NCI-H1436 (cell line): ENCODE data around the gene MBIP.
"Not testable (repeated sequence)": the region's sequence is repeated elsewhere in the genome, so short reads cannot be mapped to it uniquely, and the experiment has no call there.

ENCODE experiments used
- DNase-seq: peaks from one replicate; lab custom pipeline; 2025; lab: John Stamatoyannopoulos, UW

MBIP gene, protein sequence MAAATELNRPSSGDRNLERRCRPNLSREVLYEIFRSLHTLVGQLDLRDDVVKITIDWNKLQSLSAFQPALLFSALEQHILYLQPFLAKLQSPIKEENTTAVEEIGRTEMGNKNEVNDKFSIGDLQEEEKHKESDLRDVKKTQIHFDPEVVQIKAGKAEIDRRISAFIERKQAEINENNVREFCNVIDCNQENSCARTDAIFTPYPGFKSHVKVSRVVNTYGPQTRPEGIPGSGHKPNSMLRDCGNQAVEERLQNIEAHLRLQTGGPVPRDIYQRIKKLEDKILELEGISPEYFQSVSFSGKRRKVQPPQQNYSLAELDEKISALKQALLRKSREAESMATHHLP

DNA sequence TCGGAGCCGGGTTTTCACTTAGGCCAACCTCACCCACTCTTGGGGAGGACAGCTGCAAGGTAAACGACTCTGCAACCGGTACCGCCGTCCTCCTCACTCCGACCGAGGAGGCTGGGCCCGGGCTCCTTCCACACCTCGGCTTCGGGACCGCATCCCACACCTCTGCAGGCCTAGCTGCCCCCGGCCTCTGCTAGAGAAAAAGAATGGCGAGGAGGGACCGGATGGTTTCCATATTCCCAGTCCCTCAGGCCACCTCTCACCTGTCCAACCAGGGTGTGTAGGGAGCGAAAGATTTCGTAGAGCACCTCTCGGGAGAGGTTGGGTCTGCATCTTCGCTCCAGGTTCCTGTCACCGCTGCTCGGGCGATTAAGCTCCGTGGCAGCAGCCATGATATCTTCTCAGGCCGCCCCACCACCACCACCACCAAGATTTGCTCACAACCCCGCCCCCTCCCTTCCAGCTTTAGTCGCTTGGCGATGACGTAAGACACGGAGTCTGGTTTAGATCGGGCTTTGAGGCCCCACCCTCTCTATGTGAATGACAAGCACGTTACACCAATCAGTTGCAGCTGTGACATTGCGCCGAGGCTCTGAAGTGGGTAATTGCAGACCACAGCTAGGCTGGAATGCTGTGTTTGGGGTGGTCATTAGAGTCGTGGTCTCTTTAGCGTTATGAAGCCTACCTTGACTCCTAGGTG is at the start of gene MBIP:
Gene MBIP (minus strand): TSS at position 438 of the 697 bp plus-strand sequence. CDS start 49 bp downstream, at position 389.
- DNase-seq: peak; percentile 98

DNA sequence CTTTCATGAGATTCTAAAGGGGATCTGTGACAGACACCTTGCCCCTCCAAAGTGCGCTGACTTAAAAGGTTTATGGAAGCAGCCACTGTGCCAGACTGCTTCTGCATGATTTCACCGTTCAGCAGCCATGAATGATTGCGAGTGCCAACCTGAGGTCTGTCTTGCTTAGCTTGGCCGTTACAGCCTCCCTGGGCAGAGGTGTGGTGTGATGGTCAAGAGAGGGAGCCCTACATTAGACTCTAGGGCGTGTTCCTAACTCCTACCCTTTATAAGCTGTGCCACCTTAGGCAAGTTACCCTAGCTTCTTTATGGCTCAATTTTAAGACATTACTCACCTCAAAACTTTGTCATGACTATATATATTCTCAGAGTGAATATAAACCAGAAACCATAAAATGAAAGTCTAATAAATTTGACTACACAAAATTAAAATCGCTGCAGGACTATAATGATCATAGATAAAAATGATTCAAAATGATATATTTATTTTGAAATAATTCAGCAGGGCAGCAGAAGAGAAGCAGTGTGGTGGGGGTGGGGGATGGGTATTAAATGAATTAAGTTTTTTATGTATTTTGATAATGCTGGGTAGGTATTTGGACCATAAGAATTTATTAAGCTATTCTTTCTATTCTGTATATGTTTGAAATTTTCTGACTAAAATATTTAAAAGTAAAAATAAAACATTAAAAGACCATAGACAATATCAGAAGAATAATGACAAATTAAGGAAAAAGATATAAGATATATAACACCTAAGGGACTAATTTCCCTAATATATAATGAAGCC is 47.7 kb upstream of the MBIP start:
- DNase-seq: no peak

DNA sequence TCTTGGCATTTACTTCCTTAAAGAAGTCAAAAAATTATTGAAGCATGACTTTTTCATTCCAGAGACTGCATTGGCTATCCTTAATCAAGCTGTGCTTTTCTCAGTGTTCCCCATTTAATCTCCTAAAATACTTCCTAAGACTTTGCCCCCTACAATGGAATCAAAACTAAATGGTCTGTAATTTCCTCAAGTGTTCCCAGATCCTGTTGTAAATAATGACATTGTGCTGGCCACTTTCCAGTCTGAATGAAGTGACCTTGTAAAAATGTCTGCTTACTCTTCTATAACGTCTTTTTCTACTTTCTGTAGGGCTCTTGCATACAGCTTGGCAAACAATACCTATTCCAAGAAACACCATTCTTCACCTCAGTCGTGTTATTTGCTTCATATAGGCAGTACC is 45.3 kb upstream of the MBIP start:
- no peak for DNase-seq

DNA sequence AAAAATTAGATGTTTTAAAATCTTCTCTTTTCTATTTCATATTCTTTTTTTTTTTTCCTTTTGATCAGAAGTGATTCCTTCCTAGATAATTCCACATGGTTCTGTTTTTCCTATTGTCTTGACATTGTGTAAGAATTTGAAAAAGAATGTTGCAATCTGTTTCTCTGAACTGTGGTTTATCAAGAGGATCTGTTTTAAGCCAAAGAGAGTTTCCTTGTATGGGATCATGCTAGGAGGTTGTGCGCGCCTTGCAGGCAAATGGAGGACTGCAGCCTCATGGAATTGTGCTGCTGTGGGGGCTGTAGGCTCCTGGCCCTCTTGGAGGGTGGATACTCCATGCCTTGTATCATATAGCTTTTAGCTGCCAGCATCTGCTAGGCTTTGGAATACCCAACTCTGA is 43.3 kb upstream of the MBIP start:
- DNase-seq: no peak

DNA sequence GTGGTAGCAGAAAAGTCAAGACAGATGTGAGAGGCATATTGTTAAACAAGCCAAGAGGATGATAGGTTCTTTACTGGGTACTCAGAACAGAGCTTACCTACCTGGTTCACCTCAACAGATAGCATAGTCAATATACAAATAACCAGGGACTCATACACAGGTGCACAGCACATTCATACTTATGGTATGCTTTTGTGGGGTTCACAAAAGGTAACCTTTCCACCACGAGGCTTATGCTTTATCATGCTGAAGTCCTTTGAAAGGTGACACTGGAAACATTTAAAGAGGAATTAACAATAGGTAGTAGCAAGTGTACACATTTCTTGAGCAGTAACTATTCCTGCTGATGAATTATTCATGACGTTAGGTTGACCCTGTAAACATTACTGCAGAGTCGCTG is 42.2 kb upstream of the MBIP start:
- no peak for DNase-seq

DNA sequence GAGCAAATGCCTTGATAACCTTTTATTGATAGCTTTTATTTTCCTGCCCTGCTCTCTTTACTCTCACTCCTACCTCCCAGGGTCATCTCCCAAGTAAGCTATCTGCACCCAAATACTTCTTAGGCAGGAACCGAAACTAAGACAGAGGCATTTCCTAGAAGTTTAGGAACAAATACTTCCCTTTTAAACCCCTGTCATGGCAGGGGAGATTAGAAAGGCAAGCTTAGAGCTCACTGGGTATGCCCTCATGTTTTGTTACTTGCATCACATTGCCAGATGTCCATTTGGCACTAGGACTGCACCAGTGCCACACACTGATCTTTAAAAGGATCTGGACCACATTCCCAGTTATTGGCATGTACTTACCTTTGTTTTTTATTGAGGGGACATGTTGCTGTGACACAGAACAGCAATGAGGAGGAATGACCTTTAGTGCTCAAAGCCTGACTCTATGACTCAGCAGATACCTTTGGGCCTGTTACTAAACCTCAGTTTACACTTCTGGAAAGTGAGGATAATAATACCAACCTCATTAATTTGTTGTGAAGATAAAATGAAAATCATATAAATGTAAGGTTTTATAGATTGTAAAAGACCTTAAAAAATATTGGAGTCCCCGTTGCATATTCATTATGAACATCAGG is 40.9 kb upstream of the MBIP start:
- no peak for DNase-seq

DNA sequence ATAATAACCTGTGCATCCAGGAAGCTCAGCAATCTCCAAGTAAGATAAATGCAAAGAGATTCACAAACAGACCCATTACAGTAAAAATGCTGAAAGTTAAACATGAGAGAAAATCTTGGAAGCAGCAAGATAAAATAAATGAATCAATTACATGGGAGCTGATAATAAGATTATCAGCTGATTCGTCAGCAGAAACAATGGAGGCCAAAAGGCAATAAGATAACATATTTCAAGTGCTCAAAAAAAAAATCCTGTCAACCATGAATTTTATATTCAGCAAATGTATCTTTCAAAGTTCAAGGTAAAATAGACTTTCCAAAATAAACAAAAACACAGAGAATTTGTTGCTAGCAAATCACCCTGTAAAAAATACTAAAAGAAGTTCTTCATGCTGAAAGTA is 36.4 kb upstream of the MBIP start:
- no peak for DNase-seq

DNA sequence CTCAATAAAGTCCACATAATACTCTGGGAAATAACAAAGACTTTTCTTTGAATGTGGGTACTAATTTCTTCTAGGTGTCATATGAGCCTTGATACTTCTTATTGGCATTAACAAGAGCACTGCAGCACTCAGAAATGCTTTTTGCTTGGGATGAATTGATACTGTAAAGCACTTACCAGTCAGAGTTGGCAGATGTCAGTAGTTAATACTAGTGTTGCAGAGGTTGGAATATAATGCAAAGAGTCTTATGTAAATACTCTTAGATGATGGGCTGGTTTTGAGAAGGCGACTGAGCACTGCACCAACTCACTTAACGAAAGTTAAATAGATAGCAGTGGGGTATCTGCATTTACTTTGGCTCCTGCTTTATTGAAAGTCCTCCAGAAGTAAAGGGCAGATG is 25.6 kb upstream of the MBIP start:
- peak; percentile 79 for DNase-seq

DNA sequence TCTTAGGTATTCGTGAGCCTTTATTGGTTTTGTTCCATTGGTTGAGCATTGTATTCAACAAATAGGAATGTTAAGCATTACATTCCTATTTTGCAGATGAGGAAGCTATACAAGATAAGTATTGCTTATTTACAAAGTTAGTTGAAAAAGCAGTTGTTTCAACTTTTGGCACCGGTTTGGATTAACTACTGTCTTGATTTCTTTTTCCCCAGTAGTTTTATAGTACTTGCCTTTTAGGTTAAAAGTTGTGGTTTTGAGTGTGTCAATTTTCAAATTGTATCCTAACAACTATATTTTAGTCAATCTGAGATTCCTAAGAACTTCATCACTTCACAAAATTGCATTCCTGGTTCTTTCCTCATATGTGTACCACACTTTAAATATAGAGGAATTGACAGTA is 23.8 kb upstream of the MBIP start:
- DNase-seq: no peak

DNA sequence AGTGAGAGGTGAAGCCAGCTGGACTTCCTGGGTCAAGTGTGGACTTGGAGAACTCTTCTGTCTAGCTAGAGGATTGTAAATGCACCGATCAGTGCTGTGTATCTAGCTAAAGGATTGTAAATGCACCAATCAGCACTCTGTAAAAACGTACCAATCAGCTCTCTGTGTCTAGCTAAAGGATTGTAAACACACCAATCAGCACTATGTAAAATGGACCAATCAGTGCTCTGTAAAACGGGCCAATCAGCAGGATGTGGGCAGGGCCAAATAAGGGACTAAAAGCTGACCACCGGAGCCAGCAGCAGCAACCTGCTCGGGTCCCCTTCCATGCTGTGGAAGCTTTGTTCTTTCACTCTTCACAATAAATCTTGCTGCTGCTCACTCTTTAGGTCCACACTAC is 21.4 kb upstream of the MBIP start:
- DNase-seq: not testable (repeated sequence)

DNA sequence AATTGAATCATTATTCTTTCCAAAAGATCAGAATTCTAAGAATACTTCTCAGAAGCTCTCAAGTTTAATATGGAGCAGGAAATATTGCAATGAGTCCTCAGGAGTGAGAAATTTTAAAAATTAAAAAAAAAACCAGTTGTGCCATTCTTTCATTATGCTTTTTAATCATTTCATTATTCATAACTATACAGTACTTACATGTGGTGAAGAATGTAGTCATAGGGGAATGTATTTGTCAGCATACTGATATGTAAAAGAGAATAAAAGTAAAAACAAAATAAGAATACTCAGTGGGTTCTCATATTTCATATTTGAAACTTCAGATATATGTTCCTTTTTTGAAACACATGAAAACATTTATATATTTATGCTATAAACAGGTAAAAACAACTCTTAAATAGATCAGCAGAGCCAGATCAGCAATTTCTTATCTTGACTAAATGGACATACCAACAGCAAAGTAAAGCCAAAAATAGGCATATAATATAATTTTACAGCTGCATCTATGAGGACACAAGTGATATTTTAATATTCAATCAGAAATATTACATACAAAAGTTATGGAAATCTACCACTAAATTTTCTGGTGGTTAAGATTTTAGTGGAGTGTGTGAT is 19.9 kb upstream of the MBIP start:
- no peak for DNase-seq

DNA sequence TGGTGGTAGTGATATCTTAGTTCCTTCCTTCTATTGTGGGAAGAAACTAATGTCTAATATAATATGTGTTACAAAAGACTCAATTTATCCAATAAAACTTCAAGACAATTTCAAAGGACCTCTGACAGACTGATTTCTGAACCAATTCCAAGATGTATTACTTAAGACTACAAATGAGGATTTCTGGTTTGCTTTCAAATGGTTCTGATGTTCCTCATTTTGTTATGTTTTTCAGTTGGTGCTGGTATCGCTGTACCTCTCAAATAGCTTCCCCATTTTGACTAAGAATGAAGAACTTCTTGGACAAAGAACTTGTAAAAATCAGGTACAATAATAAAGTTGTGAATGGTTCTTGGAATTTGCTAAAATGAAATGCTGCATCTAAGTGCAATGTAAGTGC is 19.4 kb upstream of the MBIP start:
- DNase-seq: no peak

DNA sequence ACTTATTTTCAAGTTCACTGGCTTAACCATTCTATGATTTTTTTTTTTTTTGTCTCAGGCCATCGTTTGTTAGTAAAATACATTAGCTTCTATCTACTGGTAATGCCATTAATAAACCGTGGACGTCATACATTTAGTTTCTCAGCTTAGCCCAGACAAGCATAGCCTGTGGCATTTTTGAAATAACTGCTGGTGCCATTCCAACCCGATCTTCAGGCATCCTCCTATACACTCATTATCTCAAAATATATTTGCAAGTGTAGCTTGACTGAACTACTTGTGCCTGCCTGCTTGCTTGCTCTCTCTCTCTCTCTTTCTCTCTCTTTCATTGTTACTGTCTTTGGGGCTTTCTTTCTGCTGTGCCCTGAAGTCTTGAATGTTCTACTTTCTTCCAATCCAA is 12.7 kb upstream of the MBIP start:
- no peak for DNase-seq

DNA sequence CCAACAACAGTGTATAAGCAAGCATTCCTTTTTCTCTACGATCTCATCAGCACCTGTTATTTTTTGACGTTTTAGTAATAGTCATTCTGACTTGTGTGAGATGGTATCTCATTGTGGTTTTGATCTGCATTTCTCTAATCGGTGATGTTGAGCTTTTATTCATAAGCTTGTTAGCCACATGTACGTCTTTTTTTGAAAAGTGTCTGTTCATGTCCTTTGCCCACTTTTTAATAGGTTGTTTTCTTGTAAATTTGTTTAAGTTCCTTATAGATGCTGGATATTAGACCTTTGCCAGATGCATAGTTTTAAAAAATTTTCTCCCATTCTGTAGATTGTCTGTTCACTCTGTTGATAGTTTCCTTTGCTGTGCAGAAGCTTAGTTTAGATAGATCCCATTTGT is 7.1 kb upstream of the MBIP start:
- not testable (repeated sequence) for DNase-seq

DNA sequence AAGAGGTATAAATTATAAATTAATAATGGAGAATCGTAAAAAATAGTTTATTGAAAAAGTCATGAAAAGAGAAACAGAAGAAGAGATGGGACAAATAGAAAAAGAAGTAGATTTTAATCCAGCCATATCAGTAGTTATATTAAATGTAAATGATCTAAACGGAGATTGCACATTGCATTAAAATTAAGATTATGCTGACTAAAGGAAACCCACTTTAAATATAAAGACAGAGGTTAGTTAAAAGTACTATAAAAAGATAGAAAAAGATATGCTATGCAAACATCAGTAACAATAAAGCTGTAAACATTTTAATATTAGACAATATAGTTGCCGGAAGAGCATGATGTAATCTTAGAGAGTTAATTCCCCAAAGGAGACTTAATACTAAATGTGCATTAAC is 5.4 kb upstream of the MBIP start:
- DNase-seq: no peak

DNA sequence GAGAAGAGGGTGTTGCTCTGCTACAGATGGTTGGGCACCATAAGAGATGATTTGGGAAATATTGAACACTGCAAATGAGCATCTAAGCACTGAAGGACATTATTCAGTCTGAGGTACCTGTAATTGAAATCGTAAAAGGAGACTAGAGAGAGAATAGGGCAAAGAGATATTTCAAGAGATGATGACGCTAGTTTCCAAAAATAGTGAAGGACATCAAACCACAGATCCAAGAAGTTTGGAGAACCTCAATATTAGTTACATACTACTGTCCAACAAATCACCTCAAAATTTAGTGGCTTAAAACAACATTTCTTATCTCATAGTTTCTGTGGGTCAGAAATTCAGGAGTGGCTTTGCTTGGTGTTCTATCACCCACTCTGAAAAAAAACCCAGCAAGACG is 4.5 kb upstream of the MBIP start:
- no peak for DNase-seq

DNA sequence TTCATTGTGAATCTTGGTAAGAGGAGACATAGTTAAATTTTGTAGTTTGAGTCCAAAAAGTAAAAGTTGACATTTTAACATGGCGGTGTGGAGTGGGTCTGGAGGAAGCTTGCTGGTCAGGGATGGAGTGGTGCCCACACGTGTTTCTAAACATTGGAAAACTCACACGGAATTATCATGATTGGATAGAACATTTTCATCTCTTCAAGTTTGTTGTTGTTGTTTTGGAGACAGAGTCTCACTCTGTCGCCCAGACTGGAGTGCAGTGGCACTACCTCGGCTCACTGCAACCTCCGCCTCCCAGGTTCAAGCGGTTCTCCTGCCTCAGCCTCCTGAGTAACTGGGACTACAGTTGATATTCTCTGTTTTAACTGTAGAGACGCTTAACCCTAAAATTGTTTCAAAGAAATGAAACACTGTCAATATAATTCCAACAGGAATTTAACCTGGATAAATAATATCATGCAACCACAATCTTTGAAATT is 502 bp upstream of the MBIP start:
- no peak for DNase-seq

DNA sequence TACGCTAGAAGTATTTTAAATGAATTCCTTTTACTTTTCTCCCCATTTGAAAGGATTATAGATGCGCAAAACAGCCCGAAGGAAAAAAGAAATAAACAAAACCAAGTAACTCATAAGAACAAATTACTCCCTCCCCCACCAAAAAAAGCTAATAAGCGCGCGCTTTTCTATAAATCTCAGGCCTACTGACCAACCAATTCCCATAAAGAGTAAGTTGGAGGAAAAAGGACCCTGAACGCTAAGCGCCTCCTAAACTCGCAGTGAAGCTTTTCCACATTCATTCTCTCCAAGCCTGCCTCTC is 588 bp downstream of the MBIP start:
- no peak for DNase-seq

DNA sequence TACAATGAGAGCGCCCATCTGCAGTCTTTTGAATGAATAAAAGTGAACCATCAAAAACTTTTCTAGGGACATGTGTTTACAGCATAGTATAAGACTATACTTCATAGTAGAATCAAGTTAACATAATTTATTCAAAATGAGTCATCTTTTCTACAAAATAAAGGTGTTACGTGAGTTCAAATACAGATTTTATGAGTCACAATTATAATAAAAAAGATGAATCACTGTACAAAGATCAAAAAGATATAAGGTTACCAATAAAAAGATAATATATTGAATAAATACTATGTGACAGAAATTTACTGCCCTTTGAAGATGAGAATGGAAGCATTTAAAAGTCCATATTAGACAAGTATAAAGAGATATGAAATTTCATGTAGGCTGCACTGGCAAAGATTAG is 2.8 kb downstream of the MBIP start:
- no peak for DNase-seq

DNA sequence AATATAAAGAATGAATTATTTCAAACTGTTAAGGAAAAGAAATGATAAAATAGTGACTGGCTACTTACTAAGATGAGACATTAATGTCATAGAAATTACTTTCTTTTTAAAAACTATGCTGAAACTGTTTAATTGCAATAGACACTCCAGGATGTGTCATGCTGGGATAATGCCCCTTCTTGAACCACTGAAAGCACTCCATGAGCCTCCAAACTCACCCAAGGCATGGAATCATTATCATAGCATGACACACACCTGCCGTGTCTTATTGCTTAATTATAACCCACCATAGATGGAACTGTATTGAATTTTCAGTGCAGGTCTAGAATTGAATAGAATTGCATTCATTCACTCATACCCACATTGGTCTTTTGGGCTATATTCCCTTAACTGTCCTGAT is 4.3 kb downstream of the MBIP start:
- peak; percentile 32 for DNase-seq

DNA sequence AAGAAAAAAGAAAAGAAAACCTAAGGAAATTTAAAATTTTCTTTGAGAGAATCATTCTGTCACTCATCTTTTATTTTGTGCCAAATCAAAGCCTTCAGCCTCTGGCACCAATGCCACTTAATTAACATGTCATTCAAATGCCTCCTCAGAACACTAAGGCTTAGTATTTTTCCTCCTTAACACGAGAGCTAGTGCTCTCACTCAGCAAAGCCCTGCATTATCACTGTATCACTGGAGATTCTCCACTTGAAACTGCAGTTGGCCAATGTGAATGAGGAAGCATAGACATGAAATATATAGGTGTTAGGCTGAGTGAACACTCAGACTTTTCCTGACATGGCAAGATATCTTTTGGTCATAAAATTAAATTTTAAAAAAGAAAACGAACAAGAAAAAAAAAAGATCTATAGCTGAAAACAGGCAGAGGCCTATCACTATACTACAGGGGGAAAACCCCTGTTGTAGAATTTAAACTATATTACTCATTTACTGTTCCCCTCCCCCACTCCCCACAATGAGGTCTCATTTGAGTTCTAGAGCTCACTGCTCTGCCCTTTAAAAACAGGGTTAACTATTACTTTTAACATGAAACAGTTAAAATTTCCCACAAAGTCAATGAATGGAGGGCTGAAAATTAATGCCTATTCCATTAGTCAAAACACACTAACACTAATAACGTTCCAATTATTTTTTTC is 5.1 kb downstream of the MBIP start:
- DNase-seq: peak; percentile 21
